AG09319 (cell line): Measurements from ENCODE around the gene BICD2.
A peak's percentile ranks its signal among the peaks of the same experiment; 100 is the strongest.

Source experiments
- DNase-seq: peaks from one replicate; pipeline ENCODE4 v3.0.0-alpha.2; 2010; ENCODE audit warnings: low read depth; ENCODE audit errors: extremely low read depth
- TF ChIP-seq, protein P1 (sequence below): IDR thresholded peaks from 2 replicates; pipeline ENCODE4 v1.5.1; 2011; ENCODE audit warnings: low read depth, mild to moderate bottlenecking, inconsistent platforms, low read length, moderate library complexity

Gene BICD2

DNA sequence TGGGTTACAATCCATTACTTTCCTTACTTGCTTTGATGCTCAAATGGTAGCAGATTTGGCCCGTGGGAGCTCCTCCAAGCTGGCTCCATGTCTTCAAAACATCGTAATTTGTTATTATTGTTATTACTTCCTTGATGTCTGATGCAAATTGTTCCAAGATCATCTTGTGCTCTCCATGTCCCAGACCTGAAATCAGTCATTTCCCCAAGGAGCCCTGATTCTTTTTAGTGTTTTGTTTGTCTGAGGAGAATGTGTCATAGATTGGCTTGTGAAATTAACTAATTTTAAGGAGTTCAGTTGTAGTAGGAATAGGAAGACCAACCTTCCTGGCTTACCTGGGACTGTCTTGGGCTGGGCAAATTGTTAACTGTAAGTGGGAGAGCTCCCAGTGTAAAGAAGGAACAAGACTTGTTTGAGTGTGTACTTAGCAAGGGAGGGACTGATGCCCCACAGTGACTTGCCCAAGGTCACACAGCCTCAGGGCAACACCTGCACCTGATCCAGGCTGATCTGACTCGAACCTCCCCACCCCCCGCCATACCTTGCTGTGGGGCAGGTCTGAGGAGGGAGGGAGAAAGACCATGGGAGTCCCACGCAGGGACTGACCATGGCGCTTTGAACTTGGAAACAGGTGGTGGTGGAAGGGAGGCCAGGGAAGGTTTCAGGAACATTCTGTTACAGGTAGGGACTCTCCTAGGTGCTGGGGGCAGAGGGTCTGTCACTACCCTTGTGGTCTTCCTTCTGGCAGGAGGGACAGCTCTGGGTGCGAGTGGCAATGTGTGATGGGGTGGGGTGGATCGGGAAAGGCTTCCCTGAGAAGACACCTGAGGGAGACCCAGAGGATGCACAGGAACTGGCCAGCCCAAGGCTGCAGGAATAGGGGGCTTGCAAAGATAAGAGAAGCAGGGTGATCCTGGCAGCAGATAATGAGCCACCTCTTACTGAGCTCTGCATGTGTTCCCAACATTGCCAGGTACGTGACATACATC lies 2.7 kb upstream of the BICD2 start:
- TF ChIP-seq, protein P1, sequence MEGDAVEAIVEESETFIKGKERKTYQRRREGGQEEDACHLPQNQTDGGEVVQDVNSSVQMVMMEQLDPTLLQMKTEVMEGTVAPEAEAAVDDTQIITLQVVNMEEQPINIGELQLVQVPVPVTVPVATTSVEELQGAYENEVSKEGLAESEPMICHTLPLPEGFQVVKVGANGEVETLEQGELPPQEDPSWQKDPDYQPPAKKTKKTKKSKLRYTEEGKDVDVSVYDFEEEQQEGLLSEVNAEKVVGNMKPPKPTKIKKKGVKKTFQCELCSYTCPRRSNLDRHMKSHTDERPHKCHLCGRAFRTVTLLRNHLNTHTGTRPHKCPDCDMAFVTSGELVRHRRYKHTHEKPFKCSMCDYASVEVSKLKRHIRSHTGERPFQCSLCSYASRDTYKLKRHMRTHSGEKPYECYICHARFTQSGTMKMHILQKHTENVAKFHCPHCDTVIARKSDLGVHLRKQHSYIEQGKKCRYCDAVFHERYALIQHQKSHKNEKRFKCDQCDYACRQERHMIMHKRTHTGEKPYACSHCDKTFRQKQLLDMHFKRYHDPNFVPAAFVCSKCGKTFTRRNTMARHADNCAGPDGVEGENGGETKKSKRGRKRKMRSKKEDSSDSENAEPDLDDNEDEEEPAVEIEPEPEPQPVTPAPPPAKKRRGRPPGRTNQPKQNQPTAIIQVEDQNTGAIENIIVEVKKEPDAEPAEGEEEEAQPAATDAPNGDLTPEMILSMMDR = no peak
- no peak for DNase-seq

DNA sequence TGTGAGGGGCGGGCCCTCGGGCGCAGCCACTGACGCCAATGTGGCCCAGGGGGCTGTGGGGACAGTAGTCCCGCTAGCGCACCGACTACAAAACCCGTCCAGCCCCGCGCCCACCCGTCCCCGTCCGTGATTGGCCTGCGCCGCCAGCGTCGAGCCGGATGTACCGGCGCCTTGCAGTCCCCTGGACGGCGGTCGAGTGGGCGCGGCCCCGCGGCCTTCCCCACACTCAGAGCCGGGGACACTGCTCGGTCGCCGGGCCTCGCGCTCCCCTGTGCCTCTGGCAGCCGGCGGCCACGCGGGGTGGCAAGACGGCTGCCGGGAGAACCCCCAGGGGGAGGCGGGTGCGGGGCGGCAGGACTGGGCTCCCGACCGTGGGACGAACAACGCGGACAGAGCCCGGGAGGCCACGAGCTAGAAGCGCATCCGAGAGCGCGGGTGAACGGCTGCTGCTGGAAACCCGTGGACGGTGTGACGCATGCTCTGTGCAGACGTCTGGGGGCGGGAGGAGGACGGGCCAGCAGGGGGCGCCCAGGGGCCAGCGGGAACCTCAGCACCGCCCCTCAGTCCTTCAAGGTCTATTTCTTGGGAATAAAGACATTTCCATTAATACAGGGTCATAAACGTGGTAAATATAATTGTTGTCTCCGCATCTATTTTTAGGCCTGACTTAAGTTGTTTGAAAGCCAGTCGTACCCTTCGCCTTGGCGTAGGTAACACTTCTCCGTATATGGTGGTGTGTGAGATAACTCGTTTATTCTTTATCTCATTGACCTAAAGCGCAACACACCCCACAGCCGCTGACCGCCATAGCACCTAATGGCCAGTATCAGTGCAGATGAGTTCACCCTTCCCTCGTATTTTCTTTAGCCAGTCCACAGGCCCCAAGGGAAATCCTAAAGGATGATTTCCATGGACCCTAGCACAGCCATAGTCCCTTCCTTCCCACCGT lies 629 bp upstream of the BICD2 start:
- TF ChIP-seq, protein P1 = peak; percentile 99
- DNase-seq = peak; percentile 95

DNA sequence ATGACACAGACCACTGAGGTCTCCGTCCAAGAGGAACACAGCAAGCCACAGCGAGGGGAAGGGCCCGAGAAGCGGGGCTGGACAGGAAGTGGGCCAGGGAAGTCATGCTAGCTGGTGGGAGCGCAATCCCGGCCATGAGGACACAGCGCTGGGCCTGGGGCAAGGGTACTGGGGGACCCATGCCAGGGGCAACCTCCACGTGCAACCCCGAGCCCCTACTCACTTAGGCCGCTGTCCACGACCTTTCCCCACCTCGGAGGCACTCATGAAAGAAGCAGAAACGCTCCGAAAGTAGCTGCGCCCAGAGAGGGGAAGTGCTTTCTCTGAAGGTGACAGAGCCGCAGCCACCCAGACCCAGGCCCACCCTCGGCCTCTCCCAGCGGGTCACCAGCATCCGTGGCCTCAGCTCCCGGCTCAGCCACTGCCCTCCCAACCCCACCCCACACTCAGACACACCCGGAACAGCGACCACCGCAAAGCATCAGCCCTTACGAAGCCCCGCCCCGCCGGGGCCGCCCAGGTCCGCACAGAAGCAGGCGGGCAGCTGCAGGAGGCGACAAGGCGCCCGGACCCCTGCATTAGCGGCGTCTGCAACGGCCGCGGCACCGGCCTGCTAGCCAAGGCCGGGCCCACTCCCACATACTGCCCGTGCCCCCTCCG lies 782 bp downstream of the BICD2 start:
- DNase-seq = no peak
- TF ChIP-seq, protein P1 = no peak

DNA sequence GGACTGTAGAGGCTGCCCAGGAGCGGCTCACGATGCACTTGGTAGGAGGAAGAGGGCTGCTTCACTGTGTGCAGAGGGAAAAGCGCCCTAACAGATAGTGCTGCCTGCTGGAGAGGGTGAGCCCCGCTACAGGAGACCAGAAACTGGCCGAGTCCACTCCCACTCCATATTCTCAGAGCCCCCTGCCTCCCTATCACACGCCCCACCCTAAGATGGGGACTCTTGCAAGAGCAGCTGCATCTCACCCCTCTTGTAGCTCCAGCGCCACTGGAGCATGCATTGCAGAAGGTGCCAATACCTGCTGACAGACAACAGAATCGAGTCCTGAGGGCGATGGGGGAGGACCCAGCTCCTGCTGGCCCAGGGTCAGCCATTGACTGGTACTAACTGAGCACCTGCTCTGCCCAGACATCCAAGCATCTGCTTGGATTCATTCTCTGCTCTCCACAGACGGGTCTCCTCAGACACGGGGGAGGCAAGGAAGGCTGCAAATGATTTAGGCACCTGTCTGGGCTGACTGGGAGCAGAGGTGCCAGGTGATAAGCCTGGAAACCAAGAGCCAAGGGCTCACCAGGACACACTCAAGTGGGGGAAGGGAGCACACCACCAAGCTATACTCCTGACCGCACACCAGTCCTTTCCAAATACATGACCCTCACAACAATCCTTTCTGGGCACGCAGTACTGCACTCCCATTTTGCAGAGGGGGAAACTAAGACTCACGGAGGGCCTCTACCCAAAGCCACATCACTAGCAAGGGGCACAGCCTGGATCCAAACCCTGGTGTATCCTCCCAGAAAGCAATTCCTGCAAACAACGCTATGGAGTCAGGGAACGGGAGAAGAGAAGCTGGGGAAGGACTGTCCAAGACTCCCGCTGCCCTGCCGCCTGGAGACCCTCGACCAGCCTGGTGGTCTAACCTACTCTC lies 1.6 kb downstream of the BICD2 start:
- TF ChIP-seq, protein P1 = no peak
- no peak for DNase-seq

DNA sequence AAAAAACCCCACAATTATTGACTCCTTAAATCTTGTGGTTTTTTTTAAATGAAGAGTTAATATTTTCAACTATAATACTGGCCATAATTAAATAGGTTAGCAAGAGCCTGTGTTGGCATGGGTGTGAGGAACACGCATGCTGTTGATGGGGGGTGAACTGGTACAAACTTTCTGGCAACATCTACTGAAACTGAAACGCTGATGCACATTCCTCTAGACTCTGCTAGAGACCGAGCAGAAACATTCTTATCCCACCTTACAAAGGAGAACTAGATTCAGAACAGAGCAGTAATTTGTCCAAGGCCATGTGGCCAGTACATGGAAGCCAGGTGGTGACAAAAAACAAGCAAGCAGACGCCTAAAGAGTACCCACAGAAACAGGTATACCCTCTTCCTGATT lies 2.4 kb downstream of the BICD2 start:
- no peak for DNase-seq
- TF ChIP-seq, protein P1 = no peak

DNA sequence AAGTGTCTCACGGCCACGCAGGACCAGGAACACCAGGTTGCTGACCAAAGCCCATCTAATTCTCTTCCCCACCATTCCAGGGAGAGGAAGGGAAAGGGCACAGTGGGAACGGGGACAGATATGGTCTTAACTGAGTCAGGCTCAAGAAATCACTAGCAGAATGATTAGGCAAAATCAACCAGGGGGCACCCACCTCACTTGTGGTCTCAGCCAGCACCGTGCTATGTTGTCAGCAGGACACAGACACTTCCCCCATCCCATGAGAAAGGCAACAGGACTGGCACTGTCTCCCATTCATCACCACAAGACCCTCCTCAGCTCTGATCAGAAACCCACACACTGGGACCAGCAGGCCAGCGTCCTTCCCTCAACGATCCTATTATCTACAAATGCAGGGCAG lies 2.9 kb downstream of the BICD2 start:
- TF ChIP-seq, protein P1 = no peak

More for the DNA sequence above, 2.9 kb downstream of the BICD2 start:
- DNase-seq = no peak
